ENCODE measurements around the gene ASB1.

DNA sequence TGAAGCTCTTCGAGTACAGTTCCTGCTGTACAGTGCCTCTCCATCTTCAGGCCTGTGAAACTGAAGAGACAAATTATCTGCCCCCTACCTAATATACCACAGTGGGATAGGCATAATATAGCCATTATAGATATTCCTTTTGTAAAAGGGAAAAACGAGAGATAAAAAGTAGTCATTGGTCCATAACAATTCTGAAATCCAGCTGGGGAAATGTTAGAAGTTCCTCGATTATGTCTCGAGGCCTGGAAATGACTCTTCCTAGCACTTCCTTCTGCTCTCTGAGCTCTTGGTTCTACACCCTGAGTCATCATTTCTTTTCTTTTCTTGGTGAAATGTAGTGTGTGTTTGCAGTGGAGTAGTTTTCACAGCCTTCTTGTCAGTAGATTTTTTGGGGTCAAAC lies 51.5 kb downstream of the ASB1 start:
- TF ChIP-seq, protein P1, sequence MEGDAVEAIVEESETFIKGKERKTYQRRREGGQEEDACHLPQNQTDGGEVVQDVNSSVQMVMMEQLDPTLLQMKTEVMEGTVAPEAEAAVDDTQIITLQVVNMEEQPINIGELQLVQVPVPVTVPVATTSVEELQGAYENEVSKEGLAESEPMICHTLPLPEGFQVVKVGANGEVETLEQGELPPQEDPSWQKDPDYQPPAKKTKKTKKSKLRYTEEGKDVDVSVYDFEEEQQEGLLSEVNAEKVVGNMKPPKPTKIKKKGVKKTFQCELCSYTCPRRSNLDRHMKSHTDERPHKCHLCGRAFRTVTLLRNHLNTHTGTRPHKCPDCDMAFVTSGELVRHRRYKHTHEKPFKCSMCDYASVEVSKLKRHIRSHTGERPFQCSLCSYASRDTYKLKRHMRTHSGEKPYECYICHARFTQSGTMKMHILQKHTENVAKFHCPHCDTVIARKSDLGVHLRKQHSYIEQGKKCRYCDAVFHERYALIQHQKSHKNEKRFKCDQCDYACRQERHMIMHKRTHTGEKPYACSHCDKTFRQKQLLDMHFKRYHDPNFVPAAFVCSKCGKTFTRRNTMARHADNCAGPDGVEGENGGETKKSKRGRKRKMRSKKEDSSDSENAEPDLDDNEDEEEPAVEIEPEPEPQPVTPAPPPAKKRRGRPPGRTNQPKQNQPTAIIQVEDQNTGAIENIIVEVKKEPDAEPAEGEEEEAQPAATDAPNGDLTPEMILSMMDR (IDR thresholded peaks at IDR 0.05): no peak
- TF ChIP-seq POLR2A (IDR thresholded peaks at IDR 0.05): no peak

All from body of pancreas (tissue), 4 donors.